Mesendoderm (in vitro differentiated cells): Measurements from ENCODE around the gene TMEM94.

Experiments
- DNase-seq: peaks from one replicate; pipeline ENCODE4 v3.0.0; 2013
- H2AK5ac ChIP-seq: 2 replicates; pipeline ENCODE4 v1.6.1; 2013; ENCODE audit warnings: low read length, inconsistent platforms
- H2BK120ac ChIP-seq: 2 replicates; pipeline ENCODE4 v1.6.1; 2013; ENCODE audit warnings: low read depth, mild to moderate bottlenecking, low read length, moderate library complexity, mixed read lengths
- H2BK15ac ChIP-seq: replicated peaks from 2 replicates; pipeline ENCODE4 v1.6.1; 2013; ENCODE audit warnings: low read depth, mild to moderate bottlenecking, moderate library complexity
- H2BK5ac ChIP-seq: 2 replicates; pipeline ENCODE4 v1.6.1; 2013; ENCODE audit warnings: low read length, inconsistent platforms
- H3K18ac ChIP-seq: 2 replicates; pipeline ENCODE4 v1.6.1; 2013; ENCODE audit warnings: mild to moderate bottlenecking, low read length, mixed read lengths
- H3K23ac ChIP-seq: one replicate; pipeline ENCODE4 v1.6.1; 2013; ENCODE audit warnings: low read length
- H3K27ac ChIP-seq: 2 replicates; pipeline ENCODE4 v1.5.1; 2013; ENCODE audit warnings: low read depth, mild to moderate bottlenecking, inconsistent platforms, low read length, moderate library complexity
- H3K27me3 ChIP-seq: 2 replicates; pipeline ENCODE4 v1.6.1; 2013; ENCODE audit warnings: low read length, control low read depth, mild to moderate bottlenecking, inconsistent platforms; ENCODE audit not compliant: insufficient read depth, poor library complexity
- H3K36me3 ChIP-seq: 2 replicates; pipeline ENCODE4 v1.6.1; 2013; ENCODE audit warnings: low read length, inconsistent platforms; ENCODE audit not compliant: control insufficient read depth, insufficient read depth
- H3K4ac ChIP-seq: one replicate; pipeline ENCODE4 v1.6.1; 2013; ENCODE audit warnings: low read depth, mild to moderate bottlenecking, low read length, moderate library complexity
- H3K4me1 ChIP-seq: 2 replicates; pipeline ENCODE4 v1.6.1; 2013; ENCODE audit warnings: low read depth, low read length, inconsistent platforms; ENCODE audit not compliant: control insufficient read depth
- H3K4me2 ChIP-seq: 2 replicates; pipeline ENCODE4 v1.6.1; 2013; ENCODE audit warnings: low read length
- H3K4me3 ChIP-seq: 2 replicates; pipeline ENCODE4 v1.5.1; 2013; ENCODE audit warnings: mild to moderate bottlenecking, low read length
- H3K56ac ChIP-seq: one replicate; pipeline ENCODE4 v1.6.1; 2013; ENCODE audit warnings: low read length
- H3K79me1 ChIP-seq: 2 replicates; pipeline ENCODE4 v1.6.1; 2013; ENCODE audit warnings: low read length, inconsistent platforms
- H3K79me2 ChIP-seq: 2 replicates; pipeline ENCODE4 v1.6.1; 2013; ENCODE audit warnings: mild to moderate bottlenecking, low read length; ENCODE audit not compliant: control insufficient read depth, insufficient read depth
- H3K9ac ChIP-seq: 2 replicates; pipeline ENCODE4 v1.6.1; 2013; ENCODE audit warnings: low read length, inconsistent platforms
- H4K5ac ChIP-seq: one replicate; pipeline ENCODE4 v1.6.1; 2013; ENCODE audit warnings: low read length
- H4K8ac ChIP-seq: one replicate; pipeline ENCODE4 v1.6.1; 2013; ENCODE audit warnings: low read depth, mild to moderate bottlenecking, control low read depth, low read length, moderate library complexity
- WGBS: extraction: QIAGEN DNeasy Blood & Tissue Kit; methylation state at CpG from one replicate; pipeline ENCODE4 v1.1.7; 2013; ENCODE audit warnings: low lambda C conversion rate, missing lambda C conversion rate; ENCODE audit not compliant: insufficient coverage; ENCODE audit errors: extremely low coverage; 5-methylcytosine and 5-hydroxymethylcytosine counted together

Gene TMEM94

DNA sequence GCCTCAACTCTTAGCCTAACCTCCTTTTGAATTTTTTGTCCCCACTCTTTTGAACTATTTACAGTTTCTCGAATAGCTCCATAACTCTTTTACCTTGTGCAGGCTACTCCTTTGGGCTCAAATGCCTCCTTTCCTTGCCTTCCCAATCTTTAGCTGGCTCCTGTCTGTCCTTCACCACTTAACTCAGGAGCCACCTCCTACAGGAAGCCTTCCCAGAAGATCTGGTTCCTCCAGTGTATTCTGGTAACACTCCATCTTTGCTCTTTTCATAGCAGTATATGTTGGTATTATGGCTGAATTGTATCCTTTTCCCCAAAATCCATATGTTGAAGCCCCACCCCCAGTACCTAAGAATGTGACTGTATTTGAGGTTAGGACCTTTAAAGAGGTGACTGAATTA lies 41.9 kb upstream of the TMEM94 start:
- Histone ChIP-seq H3K4me2 (no peak overlapping the region), H3K36me3 (no peaks in the 10 kb centered on the region), H3K4me3 (no peak overlapping the region), H2BK15ac (no peak overlapping the region), H3K79me2 (no peaks in the 10 kb centered on the region), H4K8ac (no peak overlapping the region), H3K9ac (no peak overlapping the region), H3K4ac (no peak overlapping the region), H4K5ac (no peak overlapping the region), H3K18ac (no peak overlapping the region), H2AK5ac (no peak overlapping the region), H3K79me1 (no peaks in the 10 kb centered on the region), H3K27ac (no peak overlapping the region), H2BK5ac (no peak overlapping the region), H3K4me1 (no peaks in the 10 kb centered on the region), H3K27me3 (no peaks in the 10 kb centered on the region), H3K23ac (no peak overlapping the region), H2BK120ac (no peak overlapping the region), H3K56ac (no peak overlapping the region)
- DNase-seq: no peak
- WGBS: no CpG with 5 or more reads among the region's 1 CpG

DNA sequence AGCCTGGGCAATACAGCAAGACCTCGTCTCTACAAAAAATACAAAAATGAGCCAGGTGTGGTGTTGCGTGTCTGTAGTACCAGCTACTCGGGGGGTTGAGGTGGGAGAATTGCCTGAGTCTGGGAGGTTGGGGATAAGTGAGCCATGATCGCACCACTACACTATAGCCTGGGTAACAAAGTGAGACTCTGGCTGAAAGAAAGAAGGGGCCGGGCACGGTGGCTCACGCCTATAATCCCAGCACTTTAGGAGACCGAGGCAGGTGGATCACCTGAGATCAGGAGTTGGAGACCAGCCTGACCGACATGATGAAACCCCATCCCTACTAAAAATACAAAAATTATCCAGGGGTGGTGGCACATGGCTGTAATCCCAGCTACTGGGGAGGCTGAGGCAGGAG lies 40.4 kb upstream of the TMEM94 start:
- no peaks in the 10 kb centered on the region for H3K79me1 ChIP-seq
- H3K27ac ChIP-seq: no peak overlapping the region
- no peaks in the 10 kb centered on the region for H3K79me2 ChIP-seq
- no peak overlapping the region for H4K5ac ChIP-seq
- H4K8ac ChIP-seq: no peak overlapping the region
- H3K4ac ChIP-seq: no peak overlapping the region
- no peak overlapping the region for H3K4me3 ChIP-seq
- no CpG with 5 or more reads among the region's 9 CpGs for WGBS
- no peaks in the 10 kb centered on the region for H3K27me3 ChIP-seq
- H3K9ac ChIP-seq: no peak overlapping the region
- H3K56ac ChIP-seq: no peak overlapping the region
- no peak overlapping the region for H2AK5ac ChIP-seq
- no peak overlapping the region for H2BK120ac ChIP-seq
- no peak for DNase-seq
- no peak overlapping the region for H2BK5ac ChIP-seq
- no peaks in the 10 kb centered on the region for H3K4me1 ChIP-seq
- H3K4me2 ChIP-seq: no peak overlapping the region
- H3K36me3 ChIP-seq: no peaks in the 10 kb centered on the region
- H3K18ac ChIP-seq: no peak overlapping the region
- H2BK15ac ChIP-seq: no peak overlapping the region
- no peak overlapping the region for H3K23ac ChIP-seq

DNA sequence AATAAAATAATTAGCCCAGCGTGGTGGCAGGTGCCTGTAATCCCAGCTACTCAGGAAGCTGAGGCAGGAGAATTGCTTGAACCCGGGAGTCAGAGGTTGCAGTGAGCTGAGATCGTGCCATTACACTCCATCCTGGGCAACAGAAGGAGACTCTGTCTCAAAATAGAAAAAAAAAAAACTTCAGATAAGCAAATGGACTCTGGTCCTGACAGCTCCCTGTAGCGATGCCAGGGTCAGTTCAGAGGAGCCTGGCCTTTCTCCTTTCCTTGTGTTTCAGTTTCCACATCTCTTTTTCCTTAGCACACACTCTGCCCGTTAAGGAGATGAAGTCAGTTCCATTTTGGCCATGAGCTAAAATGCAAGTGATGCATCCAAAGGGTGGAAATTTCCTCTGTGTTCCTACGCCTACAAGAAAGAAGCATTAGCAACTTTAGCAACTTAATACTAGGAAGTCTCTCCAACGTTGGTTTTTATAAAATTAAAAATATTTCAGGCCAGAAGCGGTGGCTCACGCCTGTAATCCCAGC lies 39.3 kb upstream of the TMEM94 start:
- WGBS: no CpG with 5 or more reads among the region's 9 CpGs
- H2BK5ac ChIP-seq: no peak overlapping the region
- H4K8ac ChIP-seq: no peak overlapping the region
- H2BK120ac ChIP-seq: no peak overlapping the region
- no peak overlapping the region for H2BK15ac ChIP-seq
- no peak overlapping the region for H2AK5ac ChIP-seq
- H3K23ac ChIP-seq: no peak overlapping the region
- H3K18ac ChIP-seq: no peak overlapping the region
- no peaks in the 10 kb centered on the region for H3K36me3 ChIP-seq
- no peaks in the 10 kb centered on the region for H3K79me2 ChIP-seq
- H3K9ac ChIP-seq: no peak overlapping the region
- H3K4ac ChIP-seq: no peak overlapping the region
- no peaks in the 10 kb centered on the region for H3K27me3 ChIP-seq
- no peaks in the 10 kb centered on the region for H3K79me1 ChIP-seq
- no peaks in the 10 kb centered on the region for H3K4me1 ChIP-seq
- no peak overlapping the region for H3K56ac ChIP-seq
- H4K5ac ChIP-seq: no peak overlapping the region
- DNase-seq: no peak
- no peak overlapping the region for H3K4me3 ChIP-seq
- no peak overlapping the region for H3K4me2 ChIP-seq
- no peak overlapping the region for H3K27ac ChIP-seq

DNA sequence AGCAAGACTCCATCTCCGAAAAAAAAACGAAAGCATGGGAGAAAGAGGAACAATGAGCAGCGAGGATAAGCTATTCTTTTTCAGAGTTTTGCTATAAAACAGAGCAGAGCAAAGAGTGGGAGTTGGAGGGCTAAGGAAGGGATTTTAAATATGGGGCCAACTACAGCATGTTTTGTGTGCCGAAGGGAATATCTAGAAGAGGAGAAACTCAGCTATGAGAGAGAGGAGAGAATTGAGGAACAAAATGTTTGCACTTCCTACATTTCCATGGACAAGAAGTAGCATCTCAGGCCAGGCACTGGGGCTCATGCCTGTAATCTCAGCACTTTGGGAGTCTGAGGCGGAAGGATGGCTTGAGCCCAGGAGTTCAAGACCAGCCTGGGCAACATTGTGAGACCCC lies 37.9 kb upstream of the TMEM94 start:
- Histone ChIP-seq H4K8ac (no peak overlapping the region), H3K27me3 (no peaks in the 10 kb centered on the region), H3K4me3 (no peak overlapping the region), H2AK5ac (no peak overlapping the region), H3K79me2 (no peaks in the 10 kb centered on the region), H3K4me1 (no peaks in the 10 kb centered on the region), H3K27ac (no peak overlapping the region), H3K4ac (no peak overlapping the region), H3K23ac (no peak overlapping the region), H3K4me2 (no peak overlapping the region), H2BK15ac (no peak overlapping the region), H3K79me1 (no peaks in the 10 kb centered on the region), H2BK5ac (no peak overlapping the region), H3K9ac (no peak overlapping the region), H2BK120ac (no peak overlapping the region), H3K36me3 (no peaks in the 10 kb centered on the region), H3K56ac (no peak overlapping the region), H4K5ac (no peak overlapping the region), H3K18ac (no peak overlapping the region)
- no CpG with 5 or more reads among the region's 5 CpGs for WGBS
- no peak for DNase-seq

DNA sequence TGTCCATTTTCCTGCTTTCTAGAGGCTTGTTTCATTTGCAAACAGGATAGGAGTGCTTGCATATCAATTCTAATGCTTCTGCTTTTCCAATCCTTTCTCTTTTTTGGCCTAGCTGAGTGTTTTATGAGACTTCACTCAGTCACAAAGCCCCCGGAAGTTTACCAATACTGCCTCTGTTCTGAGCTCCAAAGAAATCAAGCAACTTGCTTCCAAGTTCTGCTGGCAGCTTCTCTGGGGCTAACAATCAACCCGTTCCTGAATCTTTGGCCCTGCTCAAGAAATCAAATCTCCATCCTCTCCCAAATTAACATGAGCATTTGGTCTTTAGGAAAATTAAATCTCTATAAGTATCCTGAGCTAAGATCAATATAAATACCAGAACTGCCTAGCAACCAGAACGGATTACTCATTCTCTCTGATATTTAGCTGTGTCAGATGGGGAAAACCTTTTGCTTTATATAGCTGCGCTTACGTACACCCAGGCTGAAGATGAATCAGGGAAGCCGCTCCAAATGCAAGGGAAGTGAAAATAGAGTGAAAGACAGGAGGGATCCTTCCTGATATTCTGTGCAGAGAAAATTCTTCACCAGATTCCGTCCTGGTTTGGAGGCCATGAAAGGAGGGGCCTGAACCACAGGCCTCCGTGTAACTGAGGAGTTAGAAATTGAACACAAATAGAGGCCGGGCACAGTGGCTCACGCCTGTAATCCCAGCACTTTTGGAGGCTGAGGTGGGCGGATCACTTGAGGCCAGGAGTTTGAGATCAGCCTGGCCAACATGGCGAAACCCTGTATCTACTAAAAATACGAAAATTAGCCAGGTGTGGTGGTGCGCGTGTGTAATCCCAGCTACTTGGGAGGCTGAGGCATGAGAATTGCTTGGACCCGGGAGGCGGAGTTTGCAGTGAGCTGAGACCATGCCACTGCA lies 27.6 kb upstream of the TMEM94 start:
- H3K4me3 ChIP-seq: no peak overlapping the region
- no CpG with 5 or more reads among the region's 17 CpGs for WGBS
- no peaks in the 10 kb centered on the region for H3K79me1 ChIP-seq
- H2BK5ac ChIP-seq: no peak overlapping the region
- no peak overlapping the region for H3K4ac ChIP-seq
- H2BK15ac ChIP-seq: no peak overlapping the region
- no peak overlapping the region for H3K4me2 ChIP-seq
- peak overlapping the region; percentile 28 for H3K56ac ChIP-seq
- H4K5ac ChIP-seq: no peak overlapping the region
- no peak overlapping the region for H3K27ac ChIP-seq
- H2AK5ac ChIP-seq: no peak overlapping the region
- no peak overlapping the region for H2BK120ac ChIP-seq
- no peaks in the 10 kb centered on the region for H3K36me3 ChIP-seq
- H3K23ac ChIP-seq: no peak overlapping the region
- no peaks in the 10 kb centered on the region for H3K27me3 ChIP-seq
- no peak overlapping the region for H4K8ac ChIP-seq
- H3K4me1 ChIP-seq: peaks cover 2% of the 10 kb centered on the region
- H3K18ac ChIP-seq: no peak overlapping the region
- no peaks in the 10 kb centered on the region for H3K79me2 ChIP-seq
- no peak overlapping the region for H3K9ac ChIP-seq
- DNase-seq: no peak
